EH (cell line): ENCODE data around the gene ADAMTS2.

Experiments
- DNase-seq: peaks from one replicate; pipeline ENCODE4 v3.0.0-alpha.2; 2015; ENCODE audit warnings: low read depth

ADAMTS2 gene

DNA sequence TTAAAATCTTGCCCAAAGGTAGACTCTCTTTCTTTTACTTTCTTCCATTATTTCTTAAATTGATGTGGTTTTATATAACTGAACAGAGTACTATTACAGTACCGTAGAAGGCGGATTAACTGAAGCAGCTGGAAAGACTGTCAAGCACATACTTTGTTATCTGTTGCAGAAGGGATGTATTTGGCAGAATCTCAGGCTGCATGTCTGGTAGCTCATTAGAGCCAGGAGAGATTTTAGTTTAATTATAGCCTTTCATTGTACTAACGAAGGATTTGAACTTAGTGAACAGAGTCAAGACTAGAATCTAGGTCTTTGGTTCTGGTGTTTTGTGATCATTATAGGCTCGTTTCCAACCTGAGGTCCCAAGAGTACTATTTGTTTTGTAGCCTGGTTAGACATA, 264.5 kb downstream of the ADAMTS2 start:
- DNase-seq: no peak

DNA sequence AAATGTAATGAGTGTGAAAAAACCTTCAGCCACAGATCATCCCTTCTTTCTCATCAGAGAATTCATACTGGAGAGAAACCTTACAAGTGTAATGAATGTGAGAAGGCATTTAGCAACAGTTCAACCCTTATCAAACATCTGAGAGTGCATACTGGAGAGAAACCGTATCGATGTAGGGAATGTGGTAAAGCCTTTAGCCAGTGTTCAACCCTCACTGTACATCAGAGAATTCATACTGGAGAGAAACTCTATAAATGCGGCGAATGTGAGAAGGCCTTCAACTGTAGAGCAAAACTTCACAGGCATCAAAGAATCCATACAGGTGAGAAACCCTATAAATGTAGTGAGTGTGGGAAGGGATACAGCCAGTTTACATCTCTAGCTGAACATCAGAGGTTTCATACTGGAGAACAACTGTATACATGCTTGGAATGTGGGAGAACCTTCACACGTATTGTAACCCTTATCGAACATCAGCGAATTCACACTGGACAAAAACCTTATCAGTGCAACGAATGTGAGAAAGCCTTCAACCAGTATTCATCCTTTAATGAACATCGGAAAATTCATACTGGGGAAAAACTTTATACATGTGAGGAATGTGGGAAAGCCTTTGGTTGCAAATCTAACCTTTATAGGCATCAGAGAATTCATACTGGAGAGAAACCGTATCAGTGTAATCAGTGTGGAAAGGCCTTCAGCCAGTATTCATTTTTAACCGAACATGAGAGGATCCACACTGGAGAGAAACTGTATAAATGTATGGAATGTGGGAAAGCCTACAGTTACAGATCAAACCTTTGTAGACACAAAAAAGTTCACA, 265.9 kb downstream of the ADAMTS2 start:
- no peak for DNase-seq

DNA sequence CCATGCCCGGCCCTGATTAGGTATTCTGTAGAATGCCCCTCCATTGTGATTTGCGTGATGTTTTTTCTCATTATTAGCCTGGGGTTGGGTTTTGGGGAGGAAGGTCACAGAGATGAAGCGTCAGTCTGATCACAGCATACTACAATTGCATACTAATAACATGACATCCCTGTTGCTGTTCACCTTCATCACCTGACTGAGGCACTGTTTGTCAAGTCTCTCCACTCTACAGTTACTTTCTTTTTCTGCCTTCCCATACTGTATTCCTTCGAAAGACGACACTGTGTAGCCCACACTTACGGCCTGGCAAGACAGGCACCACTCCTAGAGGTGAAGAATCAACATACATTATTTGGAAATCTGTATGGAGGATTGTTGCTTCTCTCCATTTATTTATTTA, 279.6 kb downstream of the ADAMTS2 start:
- no peak for DNase-seq

DNA sequence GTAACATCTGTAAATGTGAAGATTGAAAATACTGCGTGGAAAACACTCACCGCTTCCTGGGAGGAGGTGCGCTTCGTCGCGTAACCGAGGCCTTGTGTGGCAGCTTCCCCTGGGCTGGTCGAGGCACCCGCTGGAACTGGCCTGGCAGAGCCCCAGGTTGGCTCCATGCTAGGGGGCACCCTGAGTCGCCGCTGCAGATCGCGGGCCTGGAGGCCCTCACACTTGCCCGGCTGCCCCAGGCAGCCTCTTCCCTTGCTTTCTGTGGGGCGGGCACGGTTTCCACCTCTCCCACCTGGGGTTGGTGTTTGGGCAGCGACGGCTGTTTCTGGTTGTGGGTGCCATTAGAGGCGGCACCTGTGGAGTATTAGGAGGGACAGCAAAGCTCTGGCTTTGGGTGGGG, 284.2 kb downstream of the ADAMTS2 start:
- DNase-seq: no peak
